ENCODE results near the gene SLC35G3.
"Not testable (repeated sequence)": the region's sequence is repeated elsewhere in the genome, so short reads cannot be mapped to it uniquely, and the experiment has no call there.

The SLC35G3 gene

DNA sequence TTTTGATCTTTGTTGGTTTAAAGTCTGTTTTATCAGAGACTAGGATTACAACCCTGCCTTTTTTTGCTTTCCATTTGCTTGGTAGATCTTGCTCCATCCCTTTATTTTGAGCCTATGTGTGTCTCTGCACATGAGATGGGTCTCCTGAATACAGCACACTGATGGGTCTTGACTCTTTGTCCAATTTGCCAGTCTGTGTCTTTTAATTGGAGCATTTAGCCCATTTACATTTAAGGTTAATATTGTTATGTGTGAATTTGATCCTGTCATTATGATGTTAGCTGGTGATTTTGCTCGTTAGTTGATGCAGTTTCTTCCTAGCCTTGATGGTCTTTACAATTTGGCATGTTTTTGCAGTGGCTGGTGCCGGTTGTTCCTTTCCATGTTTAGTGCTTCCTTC is 8.4 kb upstream of the SLC35G3 start:
- not testable (repeated sequence) for DNase-seq

- DNase-seq = not testable (repeated sequence)
These were observed 869 bp upstream of the SLC35G3 start for GRCh38 chr17:35195062-35195461.

GRCh38 chr17:35192708-35193107 is 1.5 kb downstream of the SLC35G3 start:
- DNase-seq = no peak

DNA sequence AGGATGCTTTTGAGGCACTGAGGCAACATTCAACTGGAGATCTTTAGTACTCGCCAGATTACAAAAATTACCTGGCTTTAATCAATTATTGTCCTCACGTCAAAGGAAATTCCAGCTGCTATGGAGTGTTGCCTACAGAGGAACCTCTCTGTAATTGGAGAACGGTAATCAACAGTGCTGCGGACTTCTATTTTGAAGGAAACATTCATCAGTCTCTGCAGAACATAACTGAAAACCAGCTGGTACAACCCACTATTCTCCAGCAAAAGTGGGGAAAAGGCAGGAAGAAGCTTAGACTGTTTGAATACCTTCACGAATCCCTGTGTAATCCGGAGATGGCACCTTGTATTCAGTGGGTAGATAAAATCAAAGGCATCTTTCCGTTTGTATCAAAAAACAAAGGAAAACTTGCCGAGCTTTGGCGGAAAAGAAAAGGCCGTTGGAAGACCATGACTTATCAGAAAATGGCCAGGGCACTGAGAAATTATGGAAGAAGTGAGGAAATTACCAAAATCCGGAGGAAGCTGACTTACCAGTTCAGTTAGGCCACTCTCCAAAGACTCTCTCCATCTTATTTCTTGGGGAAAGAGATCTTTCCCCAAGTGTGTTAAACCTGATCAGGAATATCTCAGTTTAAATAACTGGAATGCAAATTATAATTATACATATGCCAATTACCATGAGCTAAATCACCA is 3.0 kb downstream of the SLC35G3 start:
- DNase-seq = no peak

DNA sequence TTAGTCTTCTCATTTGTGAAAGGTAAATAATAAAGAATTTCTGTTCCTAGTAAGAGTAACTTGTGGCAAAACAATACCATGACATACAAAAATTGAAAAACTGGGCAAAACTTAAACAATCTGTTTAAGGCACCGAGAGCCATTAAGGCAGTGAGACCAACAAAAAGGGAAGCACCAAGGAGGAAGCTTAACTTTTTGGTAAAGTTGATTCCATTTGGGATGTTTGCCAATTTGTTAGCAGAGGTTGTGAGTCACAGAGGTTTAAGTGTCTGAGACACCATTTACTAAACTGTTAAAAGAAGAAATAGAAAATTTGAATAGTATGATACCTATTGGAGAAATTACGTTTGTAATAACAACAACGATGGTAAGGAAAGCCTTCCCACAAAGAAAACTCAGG is 4.9 kb downstream of the SLC35G3 start:
- no peak for DNase-seq

- no peak for DNase-seq
These were observed 6.1 kb downstream of the SLC35G3 start for GRCh38 chr17:35188111-35188510.

GRCh38 chr17:35187481-35187880 is 6.7 kb downstream of the SLC35G3 start:
- DNase-seq = no peak

- DNase-seq = no peak
These were observed 8.3 kb downstream of the SLC35G3 start for GRCh38 chr17:35185849-35186248.

DNA sequence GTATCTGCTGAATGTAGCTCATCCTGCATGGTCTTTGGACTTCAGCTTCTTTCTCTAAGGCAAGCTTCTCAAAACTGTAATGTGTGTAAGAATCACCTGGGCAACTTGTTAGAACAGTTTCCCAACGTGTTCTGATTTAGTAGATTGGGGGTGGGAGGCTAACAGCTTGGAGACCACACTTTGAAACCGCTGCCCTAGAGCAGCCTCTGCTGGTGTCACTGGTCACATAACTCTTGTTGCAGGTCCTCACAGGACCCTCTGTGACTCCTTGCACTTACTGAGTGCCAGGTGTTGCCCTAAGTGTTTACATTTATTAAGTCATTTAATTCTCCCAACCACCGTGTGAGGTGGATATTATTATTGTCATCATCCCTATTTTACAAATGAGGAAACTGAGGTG is 9.9 kb downstream of the SLC35G3 start:
- DNase-seq = no peak

DNA sequence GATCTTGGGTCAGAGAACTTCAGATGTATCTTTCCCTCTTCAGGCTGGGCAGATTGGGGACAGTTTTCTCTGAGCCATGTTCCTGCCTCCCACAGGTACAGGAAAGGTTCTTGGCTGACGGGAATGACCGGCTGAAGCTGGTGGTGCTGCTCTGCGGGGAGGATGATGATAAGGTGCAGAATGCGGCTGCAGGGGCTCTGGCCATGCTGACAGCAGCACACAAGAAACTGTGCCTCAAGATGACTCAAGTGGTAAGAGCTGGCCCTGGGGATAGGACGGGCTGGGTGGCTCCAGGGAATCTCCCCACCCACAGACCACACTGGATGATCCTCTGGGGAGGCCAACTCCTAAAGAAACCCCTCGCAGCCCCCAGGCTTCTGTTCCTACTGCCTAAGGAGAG is 10.9 kb downstream of the SLC35G3 start:
- no peak for DNase-seq

- DNase-seq = not testable (repeated sequence)
These were observed 14.8 kb downstream of the SLC35G3 start for GRCh38 chr17:35179379-35179778.

DNA sequence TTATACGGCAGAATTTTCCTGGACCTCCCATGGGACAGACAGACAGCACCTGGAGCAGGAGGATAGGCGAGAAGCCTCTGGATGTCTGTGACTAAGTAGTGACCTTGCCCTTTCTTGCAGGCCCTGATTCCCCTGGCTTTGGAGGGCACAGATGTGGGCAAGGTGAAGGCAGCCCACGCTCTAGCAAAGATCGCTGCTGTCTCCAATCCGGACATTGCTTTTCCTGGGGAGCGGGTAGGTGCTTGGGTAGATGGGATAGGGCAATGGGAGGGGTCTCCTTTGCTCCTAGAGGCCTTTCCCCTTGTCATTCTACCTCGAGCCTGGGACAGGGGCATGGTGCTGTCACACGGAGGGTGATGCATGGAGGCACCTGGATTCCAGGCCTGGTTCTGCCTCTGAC is 17.3 kb downstream of the SLC35G3 start:
- DNase-seq = no peak

DNA sequence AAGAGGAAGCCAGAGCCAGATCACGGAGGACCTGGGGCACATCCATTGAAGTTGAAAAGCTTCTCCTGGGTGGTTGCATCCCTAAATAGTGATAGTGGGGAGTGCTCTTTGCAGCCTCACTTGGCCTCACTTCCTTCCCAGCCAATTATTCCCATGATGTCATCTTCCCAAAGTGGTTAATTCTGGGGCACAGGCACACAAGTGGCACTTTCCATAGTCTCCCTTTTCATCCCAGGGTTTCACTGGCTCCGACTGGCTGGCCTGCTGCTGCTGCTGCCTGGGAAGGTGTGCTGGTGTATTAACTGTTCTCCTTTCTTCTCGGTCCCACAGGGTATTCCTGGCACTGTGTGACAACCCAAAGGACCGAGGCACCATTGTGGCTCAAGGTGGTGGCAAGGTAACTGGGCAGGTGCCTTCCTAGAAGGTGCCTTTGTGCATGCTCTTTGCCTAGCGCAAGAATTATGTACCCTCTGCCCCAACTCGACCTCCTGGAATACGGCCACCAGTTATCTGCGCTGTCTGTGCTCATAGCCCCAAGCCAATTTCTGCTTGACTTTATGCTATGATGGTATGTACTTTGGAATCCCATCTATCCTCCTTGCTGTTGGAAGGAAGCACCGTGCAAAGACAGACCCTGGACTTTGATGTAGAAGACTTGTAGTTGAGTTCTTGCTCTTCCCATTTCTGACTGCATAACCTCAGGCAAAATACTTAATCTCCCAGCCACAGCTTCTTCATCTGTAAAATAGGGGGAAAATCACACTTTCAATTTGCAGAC is 18.4 kb downstream of the SLC35G3 start:
- DNase-seq = no peak

- DNase-seq = no peak
These were observed 19.3 kb downstream of the SLC35G3 start for GRCh38 chr17:35174835-35175334.

DNA sequence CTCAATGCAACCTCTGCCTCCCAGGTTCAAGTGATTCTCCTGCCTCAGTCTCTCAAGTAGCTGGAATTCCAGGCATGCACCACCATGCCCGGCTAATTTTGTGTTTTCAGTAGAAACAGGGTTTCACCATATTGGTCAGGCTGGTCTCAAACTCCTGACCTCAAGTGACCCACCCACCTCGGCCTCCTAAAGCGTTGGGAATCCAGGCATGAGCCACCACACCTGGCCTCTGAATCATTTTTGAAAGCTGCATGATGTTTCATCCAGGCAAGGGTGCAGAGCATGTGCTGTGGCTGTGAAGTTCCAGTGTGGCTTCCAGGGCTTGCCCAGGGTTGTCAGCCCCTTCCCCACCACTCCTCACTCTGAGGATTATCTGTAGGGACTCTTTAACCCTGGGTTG is 21.9 kb downstream of the SLC35G3 start:
- not testable (repeated sequence) for DNase-seq

- DNase-seq = no peak
These were observed 22.4 kb downstream of the SLC35G3 start for GRCh38 chr17:35171834-35172233.

GRCh38 chr17:35170968-35171771 is 23.0 kb downstream of the SLC35G3 start:
- no peak for DNase-seq

DNA sequence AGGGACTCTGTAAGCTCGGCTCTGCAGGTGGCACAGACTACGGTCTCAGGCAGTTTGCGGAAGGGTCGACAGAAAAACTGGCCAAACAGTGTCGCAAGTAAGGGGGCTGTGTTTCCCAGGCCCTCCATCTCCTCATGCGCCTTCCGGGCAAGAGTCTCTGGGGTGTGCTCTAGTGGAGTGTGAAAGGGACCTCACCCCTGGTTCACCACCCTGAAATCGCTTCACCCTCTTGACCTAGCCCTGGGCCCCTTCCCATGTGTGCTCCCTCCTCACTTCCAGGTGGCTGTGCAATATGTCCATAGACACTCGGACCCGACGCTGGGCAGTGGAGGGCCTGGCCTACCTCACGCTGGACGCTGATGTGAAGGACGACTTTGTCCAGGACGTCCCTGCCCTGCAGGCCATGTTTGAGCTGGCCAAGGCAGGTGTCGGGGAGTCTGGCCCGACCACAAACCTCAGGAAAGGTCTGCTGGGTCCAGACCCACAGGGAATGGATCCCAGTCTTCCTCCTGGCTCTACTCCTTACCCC is 24.3 kb downstream of the SLC35G3 start:
- DNase-seq = no peak

DNA sequence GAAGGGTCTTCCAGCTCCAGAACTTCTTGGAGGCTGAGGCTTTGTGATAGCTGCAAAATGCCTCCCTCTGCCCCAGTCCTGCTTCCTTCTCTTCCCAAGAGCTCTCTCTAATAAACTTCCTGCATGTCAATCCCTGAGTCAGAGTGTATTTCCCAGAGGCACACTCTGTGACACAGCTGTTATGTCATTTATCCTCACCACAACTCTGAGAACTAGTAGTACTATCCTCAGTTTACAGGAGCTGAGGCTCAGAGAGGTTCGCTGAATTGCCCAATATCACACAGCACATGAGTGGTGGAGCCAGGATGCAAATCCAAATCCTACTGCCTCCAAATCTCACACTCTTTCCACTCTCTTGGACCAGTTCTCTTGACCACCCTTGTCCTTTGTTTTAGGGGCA is 26.5 kb downstream of the SLC35G3 start:
- no peak for DNase-seq

DNA sequence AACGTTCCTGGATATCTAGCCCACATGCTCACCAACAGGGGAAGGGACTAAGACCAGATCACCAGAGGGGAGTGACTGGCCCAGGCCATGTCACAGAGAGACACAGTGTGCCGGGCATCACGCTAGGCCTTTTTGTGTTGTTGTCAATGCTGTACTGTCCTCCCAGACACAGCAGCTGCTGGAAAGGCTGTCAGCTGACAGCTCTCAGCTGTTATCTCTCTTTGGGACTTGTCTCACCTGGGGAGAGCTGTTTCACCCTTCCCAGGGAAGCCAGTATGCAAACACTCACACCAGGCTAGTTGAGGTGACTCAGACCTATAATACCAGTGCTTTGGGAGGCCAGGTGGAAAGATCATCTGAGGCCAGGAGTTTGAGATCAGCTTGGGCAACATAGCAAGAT is 27.1 kb downstream of the SLC35G3 start:
- no peak for DNase-seq

DNA sequence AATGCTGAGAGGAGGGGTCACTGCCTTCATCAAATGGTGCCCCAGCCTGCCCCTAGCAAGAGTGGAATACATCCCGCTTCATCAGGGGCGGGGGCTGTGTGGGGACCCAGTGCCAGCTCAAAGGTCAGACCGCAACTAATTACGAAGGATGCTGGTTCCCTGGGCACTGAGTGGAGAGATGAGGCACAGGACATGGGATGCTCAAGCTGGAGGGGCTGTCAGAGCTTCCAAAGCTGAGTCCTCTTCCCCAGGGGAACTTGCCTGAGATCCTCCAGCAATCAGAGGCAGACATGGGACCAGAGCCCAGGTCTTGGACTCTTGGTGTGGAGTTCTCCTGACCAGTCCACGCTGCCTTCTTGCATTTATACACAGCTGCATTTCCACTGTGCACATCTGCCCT is 27.7 kb downstream of the SLC35G3 start:
- no peak for DNase-seq

DNA sequence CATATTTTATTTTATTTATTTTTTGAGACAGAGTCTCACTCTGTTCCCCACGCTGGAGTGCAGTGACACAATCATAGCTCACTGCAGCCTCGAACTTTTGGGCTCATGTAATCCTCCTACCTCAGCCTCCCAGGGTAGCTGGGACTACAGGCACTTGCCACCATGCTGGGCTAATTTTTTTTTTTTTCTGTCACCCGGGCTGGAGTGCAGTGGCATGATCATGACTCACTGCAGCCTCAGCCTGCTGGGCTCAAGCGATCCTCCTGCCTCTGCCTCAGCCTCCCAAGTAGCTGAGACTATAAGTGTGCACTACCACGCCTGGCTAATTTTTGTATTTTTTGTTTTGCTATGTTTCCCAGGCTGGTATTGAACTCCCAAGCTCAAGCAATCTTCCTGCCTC is 29.5 kb downstream of the SLC35G3 start:
- DNase-seq = no peak

DNA sequence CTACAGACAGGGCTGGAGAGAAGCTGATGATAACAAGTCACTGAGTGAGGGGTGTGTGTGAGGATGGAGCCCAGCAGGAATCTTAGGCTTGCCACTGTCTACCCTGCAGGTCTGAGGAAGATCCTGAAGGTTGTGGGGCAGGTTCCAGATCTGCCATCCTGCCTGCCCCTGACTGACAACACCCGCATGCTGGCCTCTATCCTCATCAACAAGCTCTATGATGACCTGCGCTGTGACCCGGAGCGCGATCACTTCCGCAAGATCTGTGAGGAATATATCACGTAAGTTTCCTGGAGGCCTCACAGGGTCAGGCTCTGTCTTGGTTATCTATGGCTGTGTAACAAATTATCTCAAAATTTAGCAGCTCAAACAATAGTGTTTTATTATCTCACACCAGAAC is 30.3 kb downstream of the SLC35G3 start:
- no peak for DNase-seq
